HEK293 (cell line): ENCODE measurements around the gene ZNF22.

ENCODE experiments used
- CTCF ChIA-PET: fragments of 350-600 bp; formaldehyde crosslinking; extraction: SDS; loops from one replicate; lab custom pipeline; 2021; ENCODE audit warnings: antibody characterized with exemption; lab: Yijun Ruan, JAX
- POLR2A ChIA-PET: fragments of 300-600 bp; formaldehyde crosslinking; extraction: SDS; loops from one replicate; lab custom pipeline; 2020; ENCODE audit warnings: antibody characterized with exemption, inconsistent platforms; lab: Yijun Ruan, JAX
- H3K27ac ChIP-seq: fragments of 200-500 bp; sonication (Bioruptor generic); 2 replicates; pipeline ENCODE4 v1.5.1; 2014; ENCODE audit warnings: low read depth, low read length, control low read depth, inconsistent platforms; ENCODE audit errors: extremely low read depth
- H3K36me3 ChIP-seq, 2 experiments: fragments of 200-500 bp in 1 of 2; sonication (Bioruptor generic) in 1 of 2; 1 replicate in 1 of 2; 2 replicates in 1 of 2; pipeline ENCODE4 v1.5.1; 2014 to 2017; ENCODE audit warnings: inconsistent platforms in 2 of 2, low read length in 2 of 2; ENCODE audit not compliant: control insufficient read depth in 2 of 2, insufficient read depth in 1 of 2
- H3K4me1 ChIP-seq: fragments of 200-500 bp; sonication (Bioruptor generic); 2 replicates; pipeline ENCODE4 v1.5.1; 2014; ENCODE audit warnings: mild to moderate bottlenecking, low read length, inconsistent platforms; ENCODE audit not compliant: control insufficient read depth, insufficient read depth
- H3K4me3 ChIP-seq: 2 replicates; pipeline ENCODE4 v1.5.1; 2011; ENCODE audit warnings: low read depth, mild to moderate bottlenecking, control low read depth, low read length, moderate library complexity
- H3K9me3 ChIP-seq: fragments of 200-500 bp; sonication (Bioruptor generic); 2 replicates; pipeline ENCODE4 v1.5.1; 2014; ENCODE audit warnings: low read depth, low read length, inconsistent platforms; ENCODE audit not compliant: control insufficient read depth, insufficient read depth
- BCL11B ChIP-seq: fragments of 450-650 bp; formaldehyde crosslinking; IDR thresholded peaks from 2 replicates; pipeline ENCODE4 v1.5.1; 2016; ENCODE audit warnings: low read depth, missing biosample characterization, missing genetic modification characterization
- KLF10 ChIP-seq: fragments of 450-650 bp; IDR thresholded peaks from 2 replicates; pipeline ENCODE4 v1.5.1; 2018; ENCODE audit warnings: missing biosample characterization, mild to moderate bottlenecking, missing genetic modification characterization
- KLF16 ChIP-seq: fragments of 450-650 bp; formaldehyde crosslinking; IDR thresholded peaks from 2 replicates; pipeline ENCODE4 v1.5.1; 2017; ENCODE audit warnings: missing biosample characterization, missing genetic modification characterization
- KLF7 ChIP-seq: fragments of 450-650 bp; formaldehyde crosslinking; IDR thresholded peaks from 2 replicates; pipeline ENCODE4 v1.5.1; 2016; ENCODE audit warnings: missing biosample characterization, missing genetic modification characterization, borderline replicate concordance
- MYNN ChIP-seq: fragments of 450-650 bp; formaldehyde crosslinking; IDR thresholded peaks from 2 replicates; pipeline ENCODE4 v1.5.1; 2016; ENCODE audit warnings: missing biosample characterization, missing genetic modification characterization, borderline replicate concordance
- PRDM10 ChIP-seq: fragments of 450-650 bp; formaldehyde crosslinking; IDR thresholded peaks from 2 replicates; pipeline ENCODE4 v1.5.1; 2016; ENCODE audit warnings: missing biosample characterization, missing genetic modification characterization
- REST ChIP-seq: fragments of 450-650 bp; formaldehyde crosslinking; IDR thresholded peaks from 2 replicates; pipeline ENCODE4 v1.5.1; 2016; ENCODE audit warnings: missing biosample characterization, missing genetic modification characterization
- SCRT2 ChIP-seq: fragments of 450-650 bp; formaldehyde crosslinking; IDR thresholded peaks from 2 replicates; pipeline ENCODE4 v1.5.1; 2016; ENCODE audit warnings: missing biosample characterization, missing genetic modification characterization
- ZBTB17 ChIP-seq: fragments of 450-650 bp; formaldehyde crosslinking; IDR thresholded peaks from 2 replicates; pipeline ENCODE4 v1.5.1; 2016; ENCODE audit warnings: missing biosample characterization, missing genetic modification characterization
- ZBTB20 ChIP-seq: fragments of 450-650 bp; formaldehyde crosslinking; IDR thresholded peaks from 2 replicates; pipeline ENCODE4 v1.5.1; 2016; ENCODE audit warnings: missing biosample characterization, missing genetic modification characterization
- ZFHX2 ChIP-seq: fragments of 450-650 bp; formaldehyde crosslinking; conservative IDR thresholded peaks from 2 replicates; pipeline ENCODE4 v1.5.1; 2016; ENCODE audit warnings: missing biosample characterization, missing genetic modification characterization
- ZFP37 ChIP-seq: fragments of 450-650 bp; formaldehyde crosslinking; IDR thresholded peaks from 2 replicates; pipeline ENCODE4 v1.5.1; 2016; ENCODE audit warnings: missing biosample characterization, missing genetic modification characterization
- ZNF155 ChIP-seq: fragments of 450-650 bp; formaldehyde crosslinking; IDR thresholded peaks from 2 replicates; pipeline ENCODE4 v1.5.1; 2016; ENCODE audit warnings: missing biosample characterization, missing genetic modification characterization
- ZNF157 ChIP-seq: fragments of 450-650 bp; formaldehyde crosslinking; IDR thresholded peaks from 2 replicates; pipeline ENCODE4 v1.5.1; 2016; ENCODE audit warnings: missing biosample characterization, missing genetic modification characterization
- ZNF202 ChIP-seq: fragments of 450-650 bp; formaldehyde crosslinking; IDR thresholded peaks from 2 replicates; pipeline ENCODE4 v1.5.1; 2016; ENCODE audit warnings: missing biosample characterization, missing genetic modification characterization, borderline replicate concordance
- ZNF26 ChIP-seq: fragments of 450-650 bp; formaldehyde crosslinking; IDR thresholded peaks from 2 replicates; pipeline ENCODE4 v1.5.1; 2016; ENCODE audit warnings: missing biosample characterization, missing genetic modification characterization
- ZNF302 ChIP-seq: fragments of 450-650 bp; formaldehyde crosslinking; IDR thresholded peaks from 2 replicates; pipeline ENCODE4 v1.5.1; 2016; ENCODE audit warnings: missing biosample characterization, missing genetic modification characterization, low read depth
- ZNF518A ChIP-seq: fragments of 450-650 bp; formaldehyde crosslinking; conservative IDR thresholded peaks from 2 replicates; pipeline ENCODE4 v1.5.1; 2016; ENCODE audit warnings: low read depth, missing biosample characterization, missing genetic modification characterization
- ZNF639 ChIP-seq: fragments of 450-650 bp; formaldehyde crosslinking; IDR thresholded peaks from 2 replicates; pipeline ENCODE4 v1.5.1; 2016; ENCODE audit warnings: missing biosample characterization, missing genetic modification characterization
- ZNF76 ChIP-seq: fragments of 450-650 bp; formaldehyde crosslinking; IDR thresholded peaks from 2 replicates; pipeline ENCODE4; 2016; ENCODE audit warnings: low read depth, missing biosample characterization, missing genetic modification characterization, borderline replicate concordance
- ZNF791 ChIP-seq: fragments of 450-650 bp; formaldehyde crosslinking; IDR thresholded peaks from 2 replicates; pipeline ENCODE4 v1.5.1; 2016; ENCODE audit warnings: missing biosample characterization, missing genetic modification characterization
- ZNF837 ChIP-seq: fragments of 450-650 bp; formaldehyde crosslinking; IDR thresholded peaks from 2 replicates; pipeline ENCODE4 v1.5.1; 2016; ENCODE audit warnings: missing biosample characterization, missing genetic modification characterization

Gene ZNF22

GRCh38 chr10:44958196-44958897, 42.4 kb upstream of the ZNF22 start:
- CTCF ChIA-PET: interaction anchor here (0.6 to 1.5 kb wide), 4 partner anchors 8 to 1271 kb away, joined by 3 to 8 read pairs (median 4); no protein-coding TSS in a partner anchor
- no peaks in the 10 kb centered on the region for H3K9me3 ChIP-seq
- peaks cover 2% of the 10 kb centered on the region; the same call in 1 of the 2 replicates for H3K4me1 ChIP-seq
- peak overlapping the region; percentile 69; the same call in 1 of the 2 replicates for H3K4me3 ChIP-seq
- POLR2A ChIA-PET: interaction anchor here (1.1 to 1.2 kb wide), 2 partner anchors 12 to 21 kb away, joined by 3 read pairs; partner anchors contain the start of gene DEPP1
- no peak overlapping the region for H3K27ac ChIP-seq
- no peaks in the 10 kb centered on the region for H3K36me3 ChIP-seq
- TF ChIP-seq ZNF155 (tag by site-specific recombination): no peak
- TF ChIP-seq ZNF26 (tag by site-specific recombination): no peak
- 0 out of 2 replicates have a peak, but pooled peaks have one; percentile 35 for TF ChIP-seq REST
- peak; percentile 71 for TF ChIP-seq ZBTB20 (tag by site-specific recombination)
- no peak for TF ChIP-seq ZFHX2 (tag by site-specific recombination)
- TF ChIP-seq ZNF302 (tag by site-specific recombination): no peak
- no peak for TF ChIP-seq PRDM10
- no peak for TF ChIP-seq ZNF518A (tag by site-specific recombination)
- no peak for TF ChIP-seq ZNF76 (tag by site-specific recombination)
- TF ChIP-seq SCRT2 (tag by site-specific recombination): no peak
- TF ChIP-seq BCL11B (tag by site-specific recombination): no peak
- TF ChIP-seq KLF10 (tag by site-specific recombination): no peak
- TF ChIP-seq ZNF202 (tag by site-specific recombination): no peak
- TF ChIP-seq ZNF791 (tag by site-specific recombination): no peak
- no peak for TF ChIP-seq KLF16 (tag by site-specific recombination)
- TF ChIP-seq ZBTB17 (tag by site-specific recombination): no peak
- TF ChIP-seq ZNF639: no peak
- TF ChIP-seq MYNN (tag by site-specific recombination): no peak
- TF ChIP-seq ZFP37 (tag by site-specific recombination): no peak
- TF ChIP-seq ZNF837 (tag by site-specific recombination): no peak
- TF ChIP-seq KLF7 (tag by site-specific recombination): no peak
- no peak for TF ChIP-seq ZNF157 (tag by site-specific recombination)
